Measurements from ENCODE around the gene ADCY6.

The ADCY6 gene

GRCh38 chr12:48826209-48826855, 37.4 kb upstream of the ADCY6 start:
- no peak for DNase-seq

GRCh38 chr12:48824905-48825304, 36.0 kb upstream of the ADCY6 start:
- Histone ChIP-seq H3K36me3 (ENCODE audit: control insufficient read depth in 1 of 2, insufficient read depth in 2 of 2, low read depth in 1 of 2, low read length in 2 of 2) (peaks cover 67 to 74% of the 10 kb centered on the region in 2 experiments), H2BK120ac (ENCODE audit: low read depth, low read length) (no peak overlapping the region), H4K8ac (ENCODE audit: low read length) (no peak overlapping the region), H2BK5ac (ENCODE audit: low read depth, low read length, poor library complexity, severe bottlenecking) (no peak overlapping the region), H3K23ac (ENCODE audit: low read length in 2 of 2) (no peak overlapping the region), H3K79me1 (replicated peaks; ENCODE audit: low read length, poor library complexity, severe bottlenecking) (peaks cover 17% of the 10 kb centered on the region), H3K27me3 (ENCODE audit: control insufficient read depth in 1 of 2, insufficient read depth in 1 of 2, low read length in 2 of 2) (no peaks in the 10 kb centered on the region), H3K9me3 (ENCODE audit: control insufficient read depth, low read length) (no peaks in the 10 kb centered on the region), H4K91ac (ENCODE audit: low read length) (no peak overlapping the region), H2AFZ (ENCODE audit: low read depth, low read length) (no peak overlapping the region), H3K4me1 (ENCODE audit: control insufficient read depth, insufficient read depth, low read depth, low read length) (no peaks in the 10 kb centered on the region), H3K9ac (ENCODE audit: low read length) (no peak overlapping the region), H3K4me2 (ENCODE audit: low read length, poor library complexity, severe bottlenecking) (no peak overlapping the region), H3K14ac (ENCODE audit: low read length in 2 of 2) (no peak overlapping the region), H2BK12ac (ENCODE audit: low read length in 2 of 2) (no peak overlapping the region), H3K27ac (ENCODE audit: low read length, poor library complexity, severe bottlenecking) (no peak overlapping the region), H2BK15ac (ENCODE audit: low read depth, poor library complexity, severe bottlenecking) (no peak overlapping the region), H3K4me3 (ENCODE audit: insufficient read depth in 1 of 2, low read depth in 1 of 2, low read length in 2 of 2) (no peak overlapping the region), H3K18ac (ENCODE audit: low read depth in 1 of 2, low read length in 2 of 2) (no peak overlapping the region), H3K4ac (ENCODE audit: low read depth in 1 of 2, low read length in 2 of 2) (no peak overlapping the region), H2AK5ac (ENCODE audit: low read length, severe bottlenecking) (no peak overlapping the region)
- WGBS = 94% methylated on average over 4 of the region's 4 CpGs
- no peak for DNase-seq

More at GRCh38 chr12:48826209-48826855, 37.4 kb upstream of the ADCY6 start:
- H3K4me1 ChIP-seq (ENCODE audit: control insufficient read depth, insufficient read depth, low read depth, low read length) = no peaks in the 10 kb centered on the region
- H4K8ac ChIP-seq (ENCODE audit: low read length) = no peak overlapping the region
- H2BK12ac ChIP-seq (ENCODE audit: low read length in 2 of 2) = no peak overlapping the region
- 89% methylated on average over 15 of the region's 15 CpGs for WGBS
- H3K27ac ChIP-seq (ENCODE audit: low read length, poor library complexity, severe bottlenecking) = no peak overlapping the region
- no peak overlapping the region for H2BK5ac ChIP-seq (ENCODE audit: low read depth, low read length, poor library complexity, severe bottlenecking)
- H3K36me3 ChIP-seq (ENCODE audit: control insufficient read depth in 1 of 2, insufficient read depth in 2 of 2, low read depth in 1 of 2, low read length in 2 of 2) = peaks cover 81 to 84% of the 10 kb centered on the region in 2 experiments
- H3K9ac ChIP-seq (ENCODE audit: low read length) = no peak overlapping the region
- no peak overlapping the region for H4K91ac ChIP-seq (ENCODE audit: low read length)
- H3K9me3 ChIP-seq (ENCODE audit: control insufficient read depth, low read length) = no peaks in the 10 kb centered on the region
- no peak overlapping the region for H3K4me2 ChIP-seq (ENCODE audit: low read length, poor library complexity, severe bottlenecking)
- H3K23ac ChIP-seq (ENCODE audit: low read length in 2 of 2) = no peak overlapping the region
- no peak overlapping the region for H2AFZ ChIP-seq (ENCODE audit: low read depth, low read length)
- peaks cover 16% of the 10 kb centered on the region for H3K79me1 ChIP-seq (replicated peaks; ENCODE audit: low read length, poor library complexity, severe bottlenecking)
- no peak overlapping the region for H2BK15ac ChIP-seq (ENCODE audit: low read depth, poor library complexity, severe bottlenecking)
- no peak overlapping the region for H3K4ac ChIP-seq (ENCODE audit: low read depth in 1 of 2, low read length in 2 of 2)
- no peak overlapping the region for H2AK5ac ChIP-seq (ENCODE audit: low read length, severe bottlenecking)
- H3K14ac ChIP-seq (ENCODE audit: low read length in 2 of 2) = no peak overlapping the region
- H2BK120ac ChIP-seq (ENCODE audit: low read depth, low read length) = no peak overlapping the region
- H3K4me3 ChIP-seq (ENCODE audit: insufficient read depth in 1 of 2, low read depth in 1 of 2, low read length in 2 of 2) = no peak overlapping the region
- no peaks in the 10 kb centered on the region for H3K27me3 ChIP-seq (ENCODE audit: control insufficient read depth in 1 of 2, insufficient read depth in 1 of 2, low read length in 2 of 2)
- H3K18ac ChIP-seq (ENCODE audit: low read depth in 1 of 2, low read length in 2 of 2) = no peak overlapping the region

- H3K27me3 ChIP-seq (ENCODE audit: control insufficient read depth in 1 of 2, insufficient read depth in 1 of 2, low read length in 2 of 2) = no peaks in the 10 kb centered on the region
- no peak overlapping the region for H3K14ac ChIP-seq (ENCODE audit: low read length in 2 of 2)
- H3K4me2 ChIP-seq (ENCODE audit: low read length, poor library complexity, severe bottlenecking) = no peak overlapping the region
- H4K91ac ChIP-seq (ENCODE audit: low read length) = no peak overlapping the region
- H3K4me3 ChIP-seq (ENCODE audit: insufficient read depth in 1 of 2, low read depth in 1 of 2, low read length in 2 of 2) = no peak overlapping the region
- no peak overlapping the region for H2AK5ac ChIP-seq (ENCODE audit: low read length, severe bottlenecking)
- peaks cover 59 to 66% of the 10 kb centered on the region in 2 experiments for H3K36me3 ChIP-seq (ENCODE audit: control insufficient read depth in 1 of 2, insufficient read depth in 2 of 2, low read depth in 1 of 2, low read length in 2 of 2)
- no peak overlapping the region for H2BK15ac ChIP-seq (ENCODE audit: low read depth, poor library complexity, severe bottlenecking)
- H4K8ac ChIP-seq (ENCODE audit: low read length) = no peak overlapping the region
- H3K4ac ChIP-seq (ENCODE audit: low read depth in 1 of 2, low read length in 2 of 2) = no peak overlapping the region
- H3K9me3 ChIP-seq (ENCODE audit: control insufficient read depth, low read length) = no peaks in the 10 kb centered on the region
- no peak overlapping the region for H3K27ac ChIP-seq (ENCODE audit: low read length, poor library complexity, severe bottlenecking)
- no peak overlapping the region for H2AFZ ChIP-seq (ENCODE audit: low read depth, low read length)
- no peak overlapping the region for H2BK5ac ChIP-seq (ENCODE audit: low read depth, low read length, poor library complexity, severe bottlenecking)
- no peak overlapping the region for H3K9ac ChIP-seq (ENCODE audit: low read length)
- no peak overlapping the region for H2BK12ac ChIP-seq (ENCODE audit: low read length in 2 of 2)
- H3K18ac ChIP-seq (ENCODE audit: low read depth in 1 of 2, low read length in 2 of 2) = no peak overlapping the region
- peaks cover 22% of the 10 kb centered on the region for H3K79me1 ChIP-seq (replicated peaks; ENCODE audit: low read length, poor library complexity, severe bottlenecking)
- H3K23ac ChIP-seq (ENCODE audit: low read length in 2 of 2) = no peak overlapping the region
- DNase-seq = no peak
- peaks cover 3% of the 10 kb centered on the region for H3K4me1 ChIP-seq (ENCODE audit: control insufficient read depth, insufficient read depth, low read depth, low read length)
- 73% methylated on average over 12 of the region's 12 CpGs for WGBS
- H2BK120ac ChIP-seq (ENCODE audit: low read depth, low read length) = no peak overlapping the region
Observed at GRCh38 chr12:48824112-48824511, 35.2 kb upstream of the ADCY6 start.

- Histone ChIP-seq H3K4me3 (ENCODE audit: insufficient read depth in 1 of 2, low read depth in 1 of 2, low read length in 2 of 2) (no peak overlapping the region), H3K4me1 (ENCODE audit: control insufficient read depth, insufficient read depth, low read depth, low read length) (peaks cover 8% of the 10 kb centered on the region), H3K23ac (ENCODE audit: low read length in 2 of 2) (no peak overlapping the region), H2BK5ac (ENCODE audit: low read depth, low read length, poor library complexity, severe bottlenecking) (no peak overlapping the region), H3K36me3 (ENCODE audit: control insufficient read depth in 1 of 2, insufficient read depth in 2 of 2, low read depth in 1 of 2, low read length in 2 of 2) (peaks cover 51 to 58% of the 10 kb centered on the region in 2 experiments), H3K9me3 (ENCODE audit: control insufficient read depth, low read length) (no peaks in the 10 kb centered on the region), H4K91ac (ENCODE audit: low read length) (no peak overlapping the region), H3K4me2 (ENCODE audit: low read length, poor library complexity, severe bottlenecking) (no peak overlapping the region), H3K14ac (ENCODE audit: low read length in 2 of 2) (no peak overlapping the region), H3K27me3 (ENCODE audit: control insufficient read depth in 1 of 2, insufficient read depth in 1 of 2, low read length in 2 of 2) (no peaks in the 10 kb centered on the region), H2AFZ (ENCODE audit: low read depth, low read length) (no peak overlapping the region), H3K27ac (ENCODE audit: low read length, poor library complexity, severe bottlenecking) (no peak overlapping the region), H3K4ac (ENCODE audit: low read depth in 1 of 2, low read length in 2 of 2) (no peak overlapping the region), H2BK15ac (ENCODE audit: low read depth, poor library complexity, severe bottlenecking) (no peak overlapping the region), H4K8ac (ENCODE audit: low read length) (no peak overlapping the region), H2BK120ac (ENCODE audit: low read depth, low read length) (no peak overlapping the region), H2BK12ac (ENCODE audit: low read length in 2 of 2) (no peak overlapping the region), H3K9ac (ENCODE audit: low read length) (no peak overlapping the region), H2AK5ac (ENCODE audit: low read length, severe bottlenecking) (no peak overlapping the region), H3K79me1 (replicated peaks; ENCODE audit: low read length, poor library complexity, severe bottlenecking) (peaks cover 24% of the 10 kb centered on the region), H3K18ac (ENCODE audit: low read depth in 1 of 2, low read length in 2 of 2) (no peak overlapping the region)
- WGBS = 94% methylated on average over 11 of the region's 11 CpGs
- no peak for DNase-seq
Observed at GRCh38 chr12:48823281-48823680, 34.4 kb upstream of the ADCY6 start.

Data from mesenchymal stem cell (in vitro differentiated cells and primary cell).